ENCODE measurements around the gene GNAQ. TPM values are rescaled to one million over a fixed set of nuclear protein-coding genes. Genes with fewer than 3 reads are reported as not detected.
"Not testable (repeated sequence)": the region's sequence is repeated elsewhere in the genome, so short reads cannot be mapped to it uniquely, and the experiment has no call there.

The GNAQ gene
- total and polyA plus RNA-seq, 2 of the 4 experiments (the other 2 are of a cell fraction) = 23.1 to 50.7 TPM

DNA sequence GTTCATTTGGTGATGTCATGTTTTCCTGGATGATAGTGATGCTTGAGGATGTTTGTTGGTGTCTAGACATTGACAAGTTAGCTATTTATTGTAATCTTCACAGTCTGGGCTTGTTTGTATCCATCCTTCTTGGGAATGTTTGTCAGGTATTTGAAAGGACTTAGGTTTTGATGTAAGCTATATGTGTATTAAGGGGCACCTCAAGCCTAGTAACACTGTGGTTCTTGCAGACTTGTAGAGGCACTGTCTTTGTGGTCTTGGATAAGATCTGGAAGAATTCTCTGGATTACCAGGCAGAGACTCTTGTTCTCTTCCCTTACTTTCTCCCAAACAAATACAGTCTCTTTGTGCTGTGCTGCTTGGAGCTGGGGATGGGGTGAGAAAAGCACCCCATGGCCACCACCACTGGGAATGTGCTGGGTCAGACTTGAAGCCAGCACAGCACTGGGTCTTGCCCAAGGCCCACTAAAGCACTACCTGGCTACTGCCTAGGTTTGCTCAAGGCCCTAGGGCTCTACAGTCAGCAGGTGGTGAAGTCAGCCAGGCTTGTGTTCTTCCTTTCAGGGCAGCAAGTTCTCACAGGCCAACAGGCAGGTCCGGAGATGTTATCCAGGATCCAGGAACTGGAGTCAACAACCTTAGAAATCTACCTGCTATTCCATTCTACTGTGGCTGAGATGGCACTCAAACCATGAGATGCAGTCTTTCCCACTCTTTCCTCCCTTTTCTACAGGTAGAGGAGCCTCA, 334.2 kb downstream of the GNAQ start:
- H2BK15ac ChIP-seq (ENCODE audit: low read depth, low read length) = no peak overlapping the region
- no peaks in the 10 kb centered on the region for H3K27me3 ChIP-seq (ENCODE audit: control insufficient read depth, insufficient read depth, low read length)
- H3K23ac ChIP-seq (ENCODE audit: low read depth, low read length) = no peak overlapping the region
- TF ChIP-seq POLR2A (IDR thresholded peaks at IDR 0.05; ENCODE audit: low read depth, low read length) = no peak
- TF ChIP-seq MAZ (IDR thresholded peaks at IDR 0.05; ENCODE audit: borderline replicate concordance, low read depth, low read length) = no peak
- no peak for TF ChIP-seq CHD1 (IDR thresholded peaks at IDR 0.05; ENCODE audit: low read depth, low read length)
- no peak for TF ChIP-seq NFE2L2 (IDR thresholded peaks at IDR 0.05; ENCODE audit: low read depth, low read length)
- TF ChIP-seq, protein P1, sequence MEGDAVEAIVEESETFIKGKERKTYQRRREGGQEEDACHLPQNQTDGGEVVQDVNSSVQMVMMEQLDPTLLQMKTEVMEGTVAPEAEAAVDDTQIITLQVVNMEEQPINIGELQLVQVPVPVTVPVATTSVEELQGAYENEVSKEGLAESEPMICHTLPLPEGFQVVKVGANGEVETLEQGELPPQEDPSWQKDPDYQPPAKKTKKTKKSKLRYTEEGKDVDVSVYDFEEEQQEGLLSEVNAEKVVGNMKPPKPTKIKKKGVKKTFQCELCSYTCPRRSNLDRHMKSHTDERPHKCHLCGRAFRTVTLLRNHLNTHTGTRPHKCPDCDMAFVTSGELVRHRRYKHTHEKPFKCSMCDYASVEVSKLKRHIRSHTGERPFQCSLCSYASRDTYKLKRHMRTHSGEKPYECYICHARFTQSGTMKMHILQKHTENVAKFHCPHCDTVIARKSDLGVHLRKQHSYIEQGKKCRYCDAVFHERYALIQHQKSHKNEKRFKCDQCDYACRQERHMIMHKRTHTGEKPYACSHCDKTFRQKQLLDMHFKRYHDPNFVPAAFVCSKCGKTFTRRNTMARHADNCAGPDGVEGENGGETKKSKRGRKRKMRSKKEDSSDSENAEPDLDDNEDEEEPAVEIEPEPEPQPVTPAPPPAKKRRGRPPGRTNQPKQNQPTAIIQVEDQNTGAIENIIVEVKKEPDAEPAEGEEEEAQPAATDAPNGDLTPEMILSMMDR (conservative IDR thresholded peaks at IDR 0.05; ENCODE audit: low read depth, low read length) = no peak
- TF ChIP-seq RFX5 (IDR thresholded peaks at IDR 0.05; ENCODE audit: low read depth, low read length) = no peak
- no peak overlapping the region for H3K4me2 ChIP-seq (ENCODE audit: low read depth, low read length)
- H2BK5ac ChIP-seq (ENCODE audit: low read depth, low read length, poor library complexity, severe bottlenecking) = no peak overlapping the region
- H3K9me3 ChIP-seq (ENCODE audit: control insufficient read depth, insufficient read depth, low read length) = no peaks in the 10 kb centered on the region
- H4K20me1 ChIP-seq (ENCODE audit: insufficient read depth, low read length) = no peaks in the 10 kb centered on the region
- no peaks in the 10 kb centered on the region for H3K9me1 ChIP-seq (ENCODE audit: insufficient read depth, low read length)
- no TSS peak for BruUV-seq (replicated peaks)
- ATAC-seq (ENCODE audit: low read depth) (no peak), DNase-seq (no peak)
- H3K36me3 ChIP-seq (ENCODE audit: control insufficient read depth, insufficient read depth, low read length) = no peaks in the 10 kb centered on the region
- no peak overlapping the region for H2AK5ac ChIP-seq (ENCODE audit: low read depth, low read length)
- H3K4me1 ChIP-seq (ENCODE audit: control insufficient read depth, insufficient read depth, low read length) = no peaks in the 10 kb centered on the region
- H3K27ac ChIP-seq (ENCODE audit: insufficient read depth, low read length) = no peak overlapping the region
- no peak overlapping the region for H2BK20ac ChIP-seq (ENCODE audit: low read depth, low read length)
- H4K5ac ChIP-seq (ENCODE audit: low read depth, low read length) = no peak overlapping the region
- no peak overlapping the region for H3K4ac ChIP-seq (ENCODE audit: low read depth, low read length)
- ChIA-PET POLR2A (ENCODE audit: unreplicated experiment) (no interaction called here), CTCF (no interaction called here)
- no peak overlapping the region for H3K9ac ChIP-seq (ENCODE audit: low read depth, low read length)
- in situ Hi-C loops (cut with MboI; ENCODE audit: low sequenced_read_pairs) = no loop called here
- no peak overlapping the region for H3K56ac ChIP-seq (ENCODE audit: extremely low read depth, insufficient read depth, low read length)
- no peak overlapping the region for H3K4me3 ChIP-seq (ENCODE audit: insufficient read depth, low read depth, low read length)
- no peak overlapping the region for H4K8ac ChIP-seq (ENCODE audit: low read depth in 2 of 2, low read length in 2 of 2)
- no peak overlapping the region for H3K14ac ChIP-seq (replicated peaks; ENCODE audit: low read depth, low read length)
- dilution Hi-C loops (cut with HindIII; ENCODE audit: low sequenced_read_pairs, unreplicated experiment) = no loop called here
- no peaks in the 10 kb centered on the region for H3K79me1 ChIP-seq (ENCODE audit: low read depth in 1 of 2, low read length in 2 of 2)
- intact Hi-C loops (cut with micrococcal nuclease) = no loop called here
- no peak overlapping the region for H4K91ac ChIP-seq (ENCODE audit: insufficient read depth, low read depth, low read length)
- WGBS, 2 experiments (ENCODE audit: extremely low coverage in 2 of 2, insufficient read length in 1 of 2) = 67% methylated on average over 1 of the region's 1 CpG; no CpG with 5 or more reads in 1 of the 2 experiments
- H2AFZ ChIP-seq (replicated peaks; ENCODE audit: low read length, poor library complexity) = no peak overlapping the region
- no peak overlapping the region for H2AK9ac ChIP-seq (replicated peaks; ENCODE audit: low read depth, low read length, poor library complexity)
- no peak overlapping the region for H2BK120ac ChIP-seq (ENCODE audit: low read depth, low read length)
- no peak overlapping the region for H3K18ac ChIP-seq (ENCODE audit: low read depth, low read length)

DNA sequence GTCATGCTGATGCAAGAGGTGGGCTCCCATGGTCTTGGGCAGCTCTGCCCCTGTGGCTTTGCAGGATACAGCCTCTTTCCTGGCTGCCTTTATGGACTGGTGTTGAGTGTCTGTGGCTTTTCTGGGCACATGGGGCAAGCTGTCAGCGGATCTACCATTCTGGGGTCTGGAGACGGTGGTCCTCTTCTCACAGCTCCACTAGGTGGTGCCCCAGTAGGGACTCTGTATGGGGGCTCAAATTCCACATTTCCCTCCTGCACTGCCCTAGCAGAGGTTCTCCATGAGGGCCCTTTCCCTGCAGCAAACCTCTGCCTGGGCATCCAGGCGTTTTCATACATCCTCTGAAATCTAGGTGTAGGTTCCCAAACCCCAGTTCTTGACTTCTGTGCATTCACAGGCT, 340.9 kb downstream of the GNAQ start:
- H2AFZ ChIP-seq (replicated peaks; ENCODE audit: low read length, poor library complexity); H4K5ac ChIP-seq (ENCODE audit: low read depth, low read length); H3K14ac ChIP-seq (replicated peaks; ENCODE audit: low read depth, low read length); BruUV-seq (replicated peaks); intact Hi-C loops (cut with micrococcal nuclease); H3K27me3 ChIP-seq (ENCODE audit: control insufficient read depth, insufficient read depth, low read length); POLR2A ChIA-PET (ENCODE audit: unreplicated experiment); H2BK5ac ChIP-seq (ENCODE audit: low read depth, low read length, poor library complexity, severe bottlenecking); H2AK5ac ChIP-seq (ENCODE audit: low read depth, low read length); H3K27ac ChIP-seq (ENCODE audit: insufficient read depth, low read length); H3K79me1 ChIP-seq (ENCODE audit: low read depth in 1 of 2, low read length in 2 of 2); H3K4me2 ChIP-seq (ENCODE audit: low read depth, low read length); H2BK120ac ChIP-seq (ENCODE audit: low read depth, low read length); H3K4me3 ChIP-seq (ENCODE audit: insufficient read depth, low read depth, low read length); H2BK20ac ChIP-seq (ENCODE audit: low read depth, low read length); H3K23ac ChIP-seq (ENCODE audit: low read depth, low read length); H3K18ac ChIP-seq (ENCODE audit: low read depth, low read length); dilution Hi-C loops (cut with HindIII; ENCODE audit: low sequenced_read_pairs, unreplicated experiment); H3K9me3 ChIP-seq (ENCODE audit: control insufficient read depth, insufficient read depth, low read length); H3K9me1 ChIP-seq (ENCODE audit: insufficient read depth, low read length); H2AK9ac ChIP-seq (replicated peaks; ENCODE audit: low read depth, low read length, poor library complexity); H3K9ac ChIP-seq (ENCODE audit: low read depth, low read length); H3K4ac ChIP-seq (ENCODE audit: low read depth, low read length); H3K56ac ChIP-seq (ENCODE audit: extremely low read depth, insufficient read depth, low read length); H3K4me1 ChIP-seq (ENCODE audit: control insufficient read depth, insufficient read depth, low read length); H4K91ac ChIP-seq (ENCODE audit: insufficient read depth, low read depth, low read length); in situ Hi-C loops (cut with MboI; ENCODE audit: low sequenced_read_pairs); H2BK15ac ChIP-seq (ENCODE audit: low read depth, low read length); DNase-seq; ATAC-seq (ENCODE audit: low read depth); H4K20me1 ChIP-seq (ENCODE audit: insufficient read depth, low read length); H3K36me3 ChIP-seq (ENCODE audit: control insufficient read depth, insufficient read depth, low read length); H4K8ac ChIP-seq (ENCODE audit: low read depth in 2 of 2, low read length in 2 of 2): not testable (repeated sequence)
- CTCF ChIA-PET = interaction anchor here (0.6 kb wide), 1 partner anchor 11 kb away, joined by 4 read pairs; no protein-coding TSS in a partner anchor
- 63% methylated on average over 1 of the region's 3 CpGs; no CpG with 5 or more reads in 1 of the 2 experiments for WGBS, 2 experiments (ENCODE audit: extremely low coverage in 2 of 2, insufficient read length in 1 of 2)

Data from IMR-90 (cell line).